Caco-2 (cell line): ENCODE results near the gene C5. TPM values are rescaled to one million over a fixed set of nuclear protein-coding genes. Genes with fewer than 3 reads are reported as not detected.

Source experiments
- BruUV-seq: library from RNA; stranded (reverse); fragments of 400-500 nt; replicated peaks from 2 replicates; lab custom pipeline; 2021; lab: Mats Ljungman, UMichigan
- CTCF ChIA-PET: fragments of 300-600 bp; sonication (Branson Sonifier 250); formaldehyde crosslinking; loops from one replicate; lab custom pipeline; 2022; ENCODE audit warnings: antibody characterized with exemption; lab: Charles Lee
- POLR2A ChIA-PET: fragments of 300-600 bp; sonication (Branson Sonifier 250); formaldehyde crosslinking; loops from one replicate; lab custom pipeline; 2022; ENCODE audit warnings: antibody characterized with exemption; lab: Charles Lee
- DNase-seq, 2 experiments: peaks; one replicate each; pipeline versions ENCODE4 v3.0.0 to v3.0.0-alpha.2; 2020 to 2022
- H3K27me3 ChIP-seq: replicated peaks from 2 replicates; pipeline ENCODE4 v1.6.0; 2011; ENCODE audit warnings: low read length; ENCODE audit not compliant: control insufficient read depth, insufficient read depth
- H3K36me3 ChIP-seq: 2 replicates; pipeline ENCODE4 v1.5.1; 2011; ENCODE audit warnings: low read length; ENCODE audit not compliant: control insufficient read depth, insufficient read depth
- H3K4me1 ChIP-seq: fragments of 250-450 bp; sonication (Bioruptor Pico); 2 replicates; pipeline ENCODE4 v1.5.1; 2020; ENCODE audit warnings: mild to moderate bottlenecking
- H3K4me3 ChIP-seq: 2 replicates; pipeline ENCODE4 v1.5.1; 2011; ENCODE audit warnings: low read depth, mild to moderate bottlenecking, control low read depth, low read length
- H3K9me3 ChIP-seq: fragments of 250-450 bp; sonication (Bioruptor Pico); 2 replicates; pipeline ENCODE4 v1.5.1; 2020; ENCODE audit warnings: mild to moderate bottlenecking, moderate library complexity
- H3K27ac Mint-ChIP-seq: one replicate; pipeline ENCODE4 v1.8.0; 2022; ENCODE audit warnings: mixed read lengths; ENCODE audit not compliant: unreplicated experiment
- H3K27me3 Mint-ChIP-seq: one replicate; pipeline ENCODE4 v1.8.0; 2022; ENCODE audit warnings: mixed read lengths; ENCODE audit not compliant: insufficient read depth, unreplicated experiment
- H3K36me3 Mint-ChIP-seq: one replicate; pipeline ENCODE4 v1.8.0; 2022; ENCODE audit warnings: mild to moderate bottlenecking, mixed read lengths; ENCODE audit not compliant: insufficient read depth, unreplicated experiment
- H3K4me1 Mint-ChIP-seq: one replicate; pipeline ENCODE4 v1.8.0; 2022; ENCODE audit warnings: low read depth, mixed read lengths; ENCODE audit not compliant: unreplicated experiment
- H3K4me3 Mint-ChIP-seq: one replicate; pipeline ENCODE4 v1.8.0; 2022; ENCODE audit warnings: mild to moderate bottlenecking, moderate library complexity, mixed read lengths; ENCODE audit not compliant: unreplicated experiment
- H3K9me3 Mint-ChIP-seq: one replicate; pipeline ENCODE4 v1.8.0; 2022; ENCODE audit warnings: mixed read lengths; ENCODE audit not compliant: unreplicated experiment
- CTCF ChIP-seq, 2 experiments: fragments of 200-600 bp in 1 of 2; IDR thresholded peaks; 1 replicate in 1 of 2; 2 replicates in 1 of 2; pipeline versions ENCODE4 v1.5.1 to v1.8.0; 2011 to 2022; ENCODE audit warnings: antibody characterized with exemption in 1 of 2, control low read depth in 1 of 2, inconsistent platforms in 1 of 2, low read depth in 1 of 2, low read length in 1 of 2, mild to moderate bottlenecking in 1 of 2, moderate library complexity in 1 of 2; ENCODE audit not compliant: insufficient read depth in 1 of 2, severe bottlenecking in 1 of 2, unreplicated experiment in 1 of 2
- intact Hi-C: fragments of 100-400 bp; cut with micrococcal nuclease; formaldehyde crosslinking; loops from one replicate; pipeline ENCODE4 v1.10.0; 2022; ENCODE audit not compliant: unreplicated experiment
- total RNA-seq: library from RNA; stranded (reverse); gene quantifications from 2 replicates; pipeline ENCODE4 v1.2.3, GENCODE V29; 2022

C5 gene
- total RNA-seq, 1 experiment from 2014 or later = 14.9 TPM

GRCh38 chr9:121023064-121023463 is 27.0 kb downstream of the C5 start:
- H3K4me1 ChIP-seq = no peaks in the 10 kb centered on the region
- no TSS peak for BruUV-seq
- no peaks in the 10 kb centered on the region for H3K36me3 Mint-ChIP-seq
- H3K27me3 ChIP-seq = no peaks in the 10 kb centered on the region
- H3K27ac Mint-ChIP-seq = no peak overlapping the region
- H3K4me1 Mint-ChIP-seq = no peaks in the 10 kb centered on the region
- no peaks in the 10 kb centered on the region for H3K9me3 ChIP-seq
- H3K36me3 ChIP-seq = no peaks in the 10 kb centered on the region
- DNase-seq = peak in 1 of 2 experiments; percentile 20
- no peaks in the 10 kb centered on the region for H3K27me3 Mint-ChIP-seq
- H3K4me3 Mint-ChIP-seq = no peak overlapping the region
- no peak overlapping the region for H3K4me3 ChIP-seq
- TF ChIP-seq CTCF (IDR thresholded peaks at IDR 0.05; ENCODE audit: insufficient read depth in 1 of 2, low read depth in 1 of 2, low read length in 1 of 2, severe bottlenecking in 1 of 2, unreplicated experiment in 1 of 2) = peak; percentile 30 to 44
- ChIA-PET CTCF (interaction anchor here (1.0 to 1.8 kb wide), 2 partner anchors 33 to 36 kb away, joined by 3 to 18 read pairs; no protein-coding TSS in a partner anchor), POLR2A (no interaction called here)
- intact Hi-C loops = loop anchor here (2.0 kb wide), 1 partner anchor 32 kb away; no protein-coding TSS in a partner anchor
- H3K9me3 Mint-ChIP-seq = no peaks in the 10 kb centered on the region

GRCh38 chr9:121021301-121021700 is 28.8 kb downstream of the C5 start:
- H3K27ac Mint-ChIP-seq = no peak overlapping the region
- no peaks in the 10 kb centered on the region for H3K36me3 ChIP-seq
- CTCF ChIA-PET = no interaction called here

GRCh38 chr9:121019273-121019672 is 30.8 kb downstream of the C5 start:
- intact Hi-C loops = no loop called here
- ChIA-PET POLR2A (no interaction called here), CTCF (no interaction called here)
- Histone ChIP-seq H3K4me1 (no peaks in the 10 kb centered on the region), H3K27me3 (no peaks in the 10 kb centered on the region), H3K36me3 (no peaks in the 10 kb centered on the region), H3K4me3 (no peak overlapping the region), H3K9me3 (no peaks in the 10 kb centered on the region)
- no peak overlapping the region for H3K4me3 Mint-ChIP-seq
- no peaks in the 10 kb centered on the region for H3K4me1 Mint-ChIP-seq
- TF ChIP-seq CTCF (IDR thresholded peaks at IDR 0.05; ENCODE audit: insufficient read depth in 1 of 2, low read depth in 1 of 2, low read length in 1 of 2, severe bottlenecking in 1 of 2, unreplicated experiment in 1 of 2) = no peak
- H3K9me3 Mint-ChIP-seq = no peaks in the 10 kb centered on the region
- H3K36me3 Mint-ChIP-seq = no peaks in the 10 kb centered on the region
- no peak overlapping the region for H3K27ac Mint-ChIP-seq
- H3K27me3 Mint-ChIP-seq = no peaks in the 10 kb centered on the region
- no peak for DNase-seq
- no TSS peak for BruUV-seq

More at GRCh38 chr9:121021301-121021700, 28.8 kb downstream of the C5 start:
- H3K27me3 Mint-ChIP-seq = no peaks in the 10 kb centered on the region
- no peak overlapping the region for H3K4me3 Mint-ChIP-seq
- no peaks in the 10 kb centered on the region for H3K9me3 ChIP-seq
- DNase-seq = no peak
- H3K4me3 ChIP-seq = no peak overlapping the region
- no peaks in the 10 kb centered on the region for H3K27me3 ChIP-seq
- no peaks in the 10 kb centered on the region for H3K9me3 Mint-ChIP-seq
- intact Hi-C loops = no loop called here
- no peaks in the 10 kb centered on the region for H3K4me1 ChIP-seq
- POLR2A ChIA-PET = no interaction called here
- no TSS peak for BruUV-seq
- no peaks in the 10 kb centered on the region for H3K4me1 Mint-ChIP-seq
- H3K36me3 Mint-ChIP-seq = no peaks in the 10 kb centered on the region
- no peak for TF ChIP-seq CTCF (IDR thresholded peaks at IDR 0.05; ENCODE audit: insufficient read depth in 1 of 2, low read depth in 1 of 2, low read length in 1 of 2, severe bottlenecking in 1 of 2, unreplicated experiment in 1 of 2)
